GM21717 (cell line): ENCODE results near the gene MCTS1.
"Not testable (repeated sequence)": the region's sequence is repeated elsewhere in the genome, so short reads cannot be mapped to it uniquely, and the experiment has no call there.

ENCODE experiments used
- ATAC-seq: cut with Tn5 transposase; IDR thresholded peaks from one replicate; pipeline ENCODE4 v1.9.1; 2021; ENCODE audit warnings: mild to moderate bottlenecking, moderate library complexity; ENCODE audit not compliant: unreplicated experiment

Gene MCTS1

GRCh38 chrX:120629667-120630537, 26.0 kb downstream of the MCTS1 start, which contains the start of gene C1GALT1C1:
Gene C1GALT1C1 (minus strand): TSS chrX:120630054. CDS start chrX:120627166, 2,888 bp downstream.
- ATAC-seq, result peak; percentile 95

DNA sequence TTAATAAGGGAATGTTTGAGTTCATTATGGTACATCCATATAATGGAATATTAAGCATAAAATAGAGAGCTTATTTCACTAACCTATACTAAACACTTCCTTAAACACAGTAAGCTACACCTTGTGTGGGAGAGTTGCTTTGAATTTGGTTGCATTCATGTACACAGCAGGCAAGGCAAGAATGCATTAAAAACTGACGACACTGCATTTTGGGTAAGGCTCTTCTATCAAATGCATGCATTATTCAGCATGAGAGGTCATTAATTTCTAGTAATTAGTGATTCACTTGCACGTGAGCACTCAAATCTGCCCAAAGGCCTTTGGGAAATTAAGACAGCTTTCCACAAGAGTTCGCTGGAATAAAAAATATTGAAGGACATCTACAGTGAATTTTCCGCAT, 34.7 kb downstream of the MCTS1 start:
- ATAC-seq, result no peak

DNA sequence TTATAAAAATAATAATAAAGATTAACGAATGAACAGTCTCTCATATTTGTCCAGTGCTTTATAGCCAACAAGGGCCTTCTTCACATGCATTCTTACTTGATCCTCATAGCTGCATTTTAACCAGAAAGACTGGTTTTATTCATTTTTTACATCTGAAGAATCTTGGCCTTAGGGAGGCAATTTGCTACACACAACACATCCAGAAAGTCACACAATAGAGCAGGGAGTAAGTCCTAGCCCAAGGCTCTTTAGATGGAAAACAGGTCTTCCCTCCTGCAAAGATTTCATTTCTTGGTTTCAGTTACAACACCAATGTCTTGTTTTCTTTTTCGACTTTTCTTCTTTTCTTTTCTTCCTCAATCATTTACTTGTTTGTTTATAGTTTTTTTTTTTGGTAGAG, 39.0 kb downstream of the MCTS1 start:
- no peak for ATAC-seq

GRCh38 chrX:120647127-120647526, 43.2 kb downstream of the MCTS1 start:
- no peak for ATAC-seq

GRCh38 chrX:120652256-120652655, 48.4 kb downstream of the MCTS1 start:
- ATAC-seq, result not testable (repeated sequence)

GRCh38 chrX:120653000-120653399, 49.1 kb downstream of the MCTS1 start:
- no peak for ATAC-seq

- no peak for ATAC-seq
Observed at GRCh38 chrX:120660637-120661036, 56.7 kb downstream of the MCTS1 start.
